Smooth muscle cell (in vitro differentiated cells): ENCODE measurements around the gene SLX4IP. TPM values are rescaled to one million over a fixed set of nuclear protein-coding genes. Genes with fewer than 3 reads are reported as not detected.

Experiments used
- DNase-seq: peaks from one replicate; lab custom pipeline; 2025; ENCODE audit not compliant: unreplicated experiment; lab: John Stamatoyannopoulos, UW
- H2AFZ ChIP-seq: fragments of 200-600 bp; sonication (generic); 2 replicates; pipeline ENCODE4 v1.6.0; 2016; ENCODE audit warnings: antibody characterized with exemption, low read depth, mild to moderate bottlenecking
- H3F3A ChIP-seq: fragments of 200-600 bp; sonication (generic); 2 replicates; pipeline ENCODE4 v1.6.0; 2017; ENCODE audit warnings: antibody characterized with exemption, low read depth
- H3K27ac ChIP-seq: fragments of 200-600 bp; sonication (generic); 2 replicates; pipeline ENCODE4 v1.5.1; 2016; ENCODE audit warnings: low read depth, mild to moderate bottlenecking
- H3K27me3 ChIP-seq: fragments of 200-600 bp; sonication (generic); 2 replicates; pipeline ENCODE4 v1.6.1; 2016; ENCODE audit warnings: low read depth, mild to moderate bottlenecking
- H3K36me3 ChIP-seq: fragments of 200-600 bp; sonication (generic); 2 replicates; pipeline ENCODE4 v1.5.1; 2016; ENCODE audit warnings: low read depth
- H3K4me1 ChIP-seq: fragments of 200-600 bp; sonication (generic); 2 replicates; pipeline ENCODE4 v1.5.1; 2016; ENCODE audit warnings: low read depth
- H3K4me2 ChIP-seq: fragments of 200-600 bp; sonication (generic); 2 replicates; pipeline ENCODE4 v1.6.0; 2016; ENCODE audit warnings: mild to moderate bottlenecking
- H3K4me3 ChIP-seq: fragments of 200-600 bp; sonication (generic); 2 replicates; pipeline ENCODE4 v1.5.1; 2016; ENCODE audit warnings: mild to moderate bottlenecking
- H3K79me2 ChIP-seq: fragments of 200-600 bp; sonication (generic); 2 replicates; pipeline ENCODE4 v1.6.0; 2016; ENCODE audit warnings: low read depth, mild to moderate bottlenecking
- H3K9ac ChIP-seq: fragments of 200-600 bp; sonication (generic); 2 replicates; pipeline ENCODE4 v1.6.0; 2016; ENCODE audit warnings: low read depth
- H3K9me3 ChIP-seq: fragments of 200-600 bp; sonication (generic); replicated peaks from 2 replicates; pipeline ENCODE4 v1.5.1; 2016; ENCODE audit warnings: low read depth
- H4K20me1 ChIP-seq: fragments of 200-600 bp; sonication (generic); 2 replicates; pipeline ENCODE4 v1.6.0; 2016; ENCODE audit warnings: low read depth
- CTCF ChIP-seq: fragments of 200-600 bp; sonication (generic); IDR thresholded peaks from 2 replicates; pipeline ENCODE4 v1.5.1; 2017; ENCODE audit warnings: borderline replicate concordance, mild to moderate bottlenecking, antibody characterized with exemption; ENCODE audit not compliant: insufficient read depth, poor library complexity, severe bottlenecking
- WGBS: methylation state at CpG from one replicate; pipeline ENCODE4 v1.1.7; 2016; ENCODE audit warnings: low lambda C conversion rate; 5-methylcytosine and 5-hydroxymethylcytosine counted together
- polyA plus RNA-seq: library from polyadenylated mRNA; unstranded; fragments of >200 nt; fragmentation: Nextera tagmentation; extraction: Ambion mirVana; gene quantifications from 2 replicates; pipeline ENCODE4 v1.2.1, GENCODE V29; 2016
- total RNA-seq: library from RNA; depleted of rRNA; stranded (reverse); fragments of >200 nt; gene quantifications from 2 replicates; pipeline ENCODE4 v1.2.3, GENCODE V29; 2014

The SLX4IP gene
- total and polyA plus RNA-seq, 2 experiments from 2014 or later = 1.2 to 6.2 TPM

GRCh38 chr20:10557685-10558084 is 122.6 kb downstream of the SLX4IP start:
- H3K9ac ChIP-seq = no peak overlapping the region
- no peak overlapping the region for H3K4me3 ChIP-seq
- no peak overlapping the region for H3K4me2 ChIP-seq
- no peaks in the 10 kb centered on the region for H3K36me3 ChIP-seq
- H3K9me3 ChIP-seq = no peaks in the 10 kb centered on the region
- no peaks in the 10 kb centered on the region for H4K20me1 ChIP-seq
- no peak for TF ChIP-seq CTCF
- no peak overlapping the region for H2AFZ ChIP-seq
- WGBS = 80% methylated on average over 6 of the region's 6 CpGs
- no peak overlapping the region for H3K27ac ChIP-seq
- peaks cover 26% of the 10 kb centered on the region for H3K4me1 ChIP-seq
- DNase-seq = no peak
- peaks cover 3% of the 10 kb centered on the region for H3K79me2 ChIP-seq
- H3K27me3 ChIP-seq = no peaks in the 10 kb centered on the region
- no peaks in the 10 kb centered on the region for H3F3A ChIP-seq

GRCh38 chr20:10558635-10559187 is 123.6 kb downstream of the SLX4IP start:
- Histone ChIP-seq H3K4me1 (peaks cover 21% of the 10 kb centered on the region), H2AFZ (no peak overlapping the region), H3K36me3 (no peaks in the 10 kb centered on the region), H4K20me1 (no peaks in the 10 kb centered on the region), H3K27ac (peak overlapping the region; percentile 89), H3K27me3 (no peaks in the 10 kb centered on the region), H3K4me3 (no peak overlapping the region), H3F3A (no peaks in the 10 kb centered on the region), H3K4me2 (peak overlapping the region; percentile 51), H3K79me2 (peaks cover 3% of the 10 kb centered on the region), H3K9me3 (no peaks in the 10 kb centered on the region), H3K9ac (no peak overlapping the region)
- 27% methylated on average over 9 of the region's 9 CpGs for WGBS
- TF ChIP-seq CTCF = no peak
- DNase-seq = no peak

DNA sequence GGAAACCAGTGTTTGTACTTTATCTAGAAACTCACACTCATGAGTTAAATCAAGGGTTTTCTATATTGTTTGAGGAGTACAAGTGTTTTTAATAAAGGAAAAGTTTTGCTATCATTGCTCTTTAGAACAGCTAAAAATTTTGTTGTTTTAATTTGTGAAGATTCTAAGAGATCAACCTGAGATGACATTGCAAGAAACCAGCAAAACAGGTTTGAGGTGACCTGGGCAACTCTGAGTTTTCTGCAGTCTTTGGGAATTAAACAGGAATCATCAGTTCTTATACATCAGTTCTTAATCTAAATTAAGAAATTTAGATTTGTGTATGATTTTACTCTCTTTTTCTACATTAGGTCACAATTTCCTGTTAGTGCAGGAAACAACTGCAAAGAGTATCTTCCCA is 124.2 kb downstream of the SLX4IP start:
- Histone ChIP-seq H3K27ac (peak overlapping the region; percentile 89), H3K27me3 (no peaks in the 10 kb centered on the region), H4K20me1 (no peaks in the 10 kb centered on the region), H3K9ac (no peak overlapping the region), H3K79me2 (peaks cover 3% of the 10 kb centered on the region), H3K9me3 (no peaks in the 10 kb centered on the region), H3K4me1 (peaks cover 21% of the 10 kb centered on the region), H3F3A (no peaks in the 10 kb centered on the region), H3K4me2 (peak overlapping the region; percentile 51), H3K36me3 (no peaks in the 10 kb centered on the region), H3K4me3 (no peak overlapping the region), H2AFZ (no peak overlapping the region)
- no peak for DNase-seq
- TF ChIP-seq CTCF = no peak

DNA sequence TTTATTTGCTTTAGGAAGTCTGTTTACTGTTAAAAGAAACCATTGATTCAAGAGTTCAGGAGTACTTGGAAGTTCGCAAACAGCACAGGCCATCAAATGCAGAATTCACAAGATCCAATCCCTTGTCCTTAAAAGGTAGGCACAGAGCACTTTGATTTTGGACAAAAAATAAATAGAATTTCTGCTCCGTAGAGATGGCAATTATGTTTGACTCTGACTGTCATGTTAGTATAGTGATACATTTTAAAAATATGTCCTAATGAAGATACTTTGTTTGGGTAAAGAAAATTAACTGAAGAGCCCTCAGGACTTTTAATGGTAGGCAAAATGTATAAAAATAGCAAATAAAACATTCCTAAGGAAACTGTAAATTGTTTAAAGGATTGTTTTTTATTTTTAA is 125.6 kb downstream of the SLX4IP start:
- H3K4me3 ChIP-seq = no peak overlapping the region
- H3K79me2 ChIP-seq = no peaks in the 10 kb centered on the region
- H3K4me1 ChIP-seq = peaks cover 31% of the 10 kb centered on the region
- H3K27me3 ChIP-seq = no peaks in the 10 kb centered on the region
- WGBS = 79% methylated on average over 2 of the region's 2 CpGs
- H3K27ac ChIP-seq = no peak overlapping the region
- no peaks in the 10 kb centered on the region for H4K20me1 ChIP-seq
- no peak overlapping the region for H3K9ac ChIP-seq
- H2AFZ ChIP-seq = no peak overlapping the region
- TF ChIP-seq CTCF = no peak
- no peaks in the 10 kb centered on the region for H3K36me3 ChIP-seq
- DNase-seq = no peak
- H3F3A ChIP-seq = peaks cover 7% of the 10 kb centered on the region
- H3K9me3 ChIP-seq = no peaks in the 10 kb centered on the region
- H3K4me2 ChIP-seq = no peak overlapping the region
